OCI-LY1 (cell line): ENCODE results near the gene KRTAP10-6.
"Not testable (repeated sequence)": the region's sequence is repeated elsewhere in the genome, so short reads cannot be mapped to it uniquely, and the experiment has no call there.

ENCODE experiments used
- H2AFZ ChIP-seq: fragments of 200-600 bp; sonication (generic), shearing (Covaris generic); 2 replicates; pipeline ENCODE4 v1.6.0; 2014; ENCODE audit warnings: antibody characterized with exemption, mild to moderate bottlenecking, low read length
- H3F3A ChIP-seq: fragments of 200-600 bp; sonication (generic), shearing (Covaris generic); 2 replicates; pipeline ENCODE4 v1.6.0; 2014; ENCODE audit warnings: mild to moderate bottlenecking, antibody characterized with exemption, low read length, moderate library complexity; ENCODE audit not compliant: insufficient read depth
- H3K27ac ChIP-seq: fragments of 200-600 bp; sonication (generic); 2 replicates; pipeline ENCODE4 v1.5.1; 2014; ENCODE audit warnings: low read length, mixed run types, mild to moderate bottlenecking, low read depth; ENCODE audit not compliant: poor library complexity, severe bottlenecking
- H3K27me3 ChIP-seq: fragments of 200-600 bp; sonication (generic); 2 replicates; pipeline ENCODE4 v1.6.0; 2014; ENCODE audit warnings: antibody characterized with exemption, mild to moderate bottlenecking, low read length, moderate library complexity; ENCODE audit not compliant: insufficient read depth
- H3K36me3 ChIP-seq: fragments of 200-600 bp; sonication (generic); 2 replicates; pipeline ENCODE4 v1.6.1; 2014; ENCODE audit warnings: mild to moderate bottlenecking, antibody characterized with exemption, low read length, moderate library complexity, mixed read lengths; ENCODE audit not compliant: insufficient read depth
- H3K4me1 ChIP-seq: fragments of 200-600 bp; sonication (generic); 2 replicates; pipeline ENCODE4 v1.5.1; 2014; ENCODE audit warnings: mild to moderate bottlenecking, low read length, moderate library complexity; ENCODE audit not compliant: insufficient read depth, severe bottlenecking
- H3K4me2 ChIP-seq: fragments of 200-600 bp; sonication (generic), shearing (Covaris generic); 2 replicates; pipeline ENCODE4 v1.6.1; 2014; ENCODE audit warnings: low read length
- H3K4me3 ChIP-seq: fragments of 200-600 bp; sonication (generic); 2 replicates; pipeline ENCODE4 v1.5.1; 2014; ENCODE audit warnings: low read length, low read depth, mild to moderate bottlenecking, mixed read lengths; ENCODE audit not compliant: poor library complexity, severe bottlenecking
- H3K79me2 ChIP-seq: fragments of 200-600 bp; shearing (Covaris generic); 2 replicates; pipeline ENCODE4 v1.6.1; 2016; ENCODE audit warnings: mixed run types, low read length, mixed read lengths; ENCODE audit not compliant: insufficient read depth
- H3K9ac ChIP-seq: fragments of 200-600 bp; sonication (generic), shearing (Covaris generic); 2 replicates; pipeline ENCODE4 v1.6.1; 2014; ENCODE audit warnings: mild to moderate bottlenecking, low read length, mixed read lengths
- H3K9me2 ChIP-seq: fragments of 200-600 bp; sonication (generic), shearing (Covaris generic); 2 replicates; pipeline ENCODE4 v1.6.1; 2014; ENCODE audit warnings: low read depth, mild to moderate bottlenecking, low read length, mixed read lengths
- H3K9me3 ChIP-seq: fragments of 200-600 bp; shearing (Covaris generic); 2 replicates; pipeline ENCODE4 v1.6.1; 2014; ENCODE audit warnings: low read length, mixed read lengths
- H4K20me1 ChIP-seq: fragments of 200-600 bp; sonication (generic), shearing (Covaris generic); 2 replicates; pipeline ENCODE4 v1.6.0; 2016; ENCODE audit warnings: mild to moderate bottlenecking, low read length; ENCODE audit not compliant: insufficient read depth
- CTCF ChIP-seq: fragments of 200-600 bp; sonication (generic), shearing (Covaris generic); IDR thresholded peaks from 2 replicates; pipeline ENCODE4 v1.5.1; 2017; ENCODE audit warnings: mild to moderate bottlenecking, antibody characterized with exemption, low read length, moderate library complexity, mixed read lengths
- EZH2 ChIP-seq: fragments of 200-600 bp; sonication (generic), shearing (Covaris generic); IDR thresholded peaks from 2 replicates; pipeline ENCODE4 v1.8.0; 2017; ENCODE audit warnings: borderline replicate concordance, mixed run types, mild to moderate bottlenecking, antibody characterized with exemption, low read length, moderate library complexity, mixed read lengths

KRTAP10-6 gene

GRCh38 chr21:44582055-44582454 is 10.2 kb downstream of the KRTAP10-6 start:
- Histone ChIP-seq H3K9me2 (no peaks in the 10 kb centered on the region), H3K4me1 (no peaks in the 10 kb centered on the region), H3K79me2 (no peaks in the 10 kb centered on the region), H3K9me3 (peaks cover 4% of the 10 kb centered on the region; the same call in 1 of the 2 replicates), H3K4me2 (no peak overlapping the region), H4K20me1 (no peaks in the 10 kb centered on the region), H3K36me3 (no peaks in the 10 kb centered on the region; the same call in 1 of the 2 replicates), H3K4me3 (no peak overlapping the region), H3K27ac (no peak overlapping the region), H2AFZ (no peak overlapping the region), H3K27me3 (no peaks in the 10 kb centered on the region; the same call in 1 of the 2 replicates), H3K9ac (no peak overlapping the region), H3F3A (no peaks in the 10 kb centered on the region)
- TF ChIP-seq CTCF (no peak), EZH2 (no peak)

GRCh38 chr21:44581158-44581557 is 11.1 kb downstream of the KRTAP10-6 start:
- Histone ChIP-seq H3K9me2 (no peaks in the 10 kb centered on the region), H3K4me2 (no peak overlapping the region), H3K4me1 (no peaks in the 10 kb centered on the region), H3K4me3 (no peak overlapping the region), H3K9me3 (peaks cover 4% of the 10 kb centered on the region; the same call in 1 of the 2 replicates), H4K20me1 (no peaks in the 10 kb centered on the region), H3K79me2 (no peaks in the 10 kb centered on the region), H3K36me3 (no peaks in the 10 kb centered on the region; the same call in 1 of the 2 replicates), H3F3A (no peaks in the 10 kb centered on the region), H2AFZ (no peak overlapping the region), H3K27me3 (no peaks in the 10 kb centered on the region; the same call in 1 of the 2 replicates), H3K9ac (no peak overlapping the region), H3K27ac (no peak overlapping the region)
- TF ChIP-seq EZH2: no peak
- no peak for TF ChIP-seq CTCF

DNA sequence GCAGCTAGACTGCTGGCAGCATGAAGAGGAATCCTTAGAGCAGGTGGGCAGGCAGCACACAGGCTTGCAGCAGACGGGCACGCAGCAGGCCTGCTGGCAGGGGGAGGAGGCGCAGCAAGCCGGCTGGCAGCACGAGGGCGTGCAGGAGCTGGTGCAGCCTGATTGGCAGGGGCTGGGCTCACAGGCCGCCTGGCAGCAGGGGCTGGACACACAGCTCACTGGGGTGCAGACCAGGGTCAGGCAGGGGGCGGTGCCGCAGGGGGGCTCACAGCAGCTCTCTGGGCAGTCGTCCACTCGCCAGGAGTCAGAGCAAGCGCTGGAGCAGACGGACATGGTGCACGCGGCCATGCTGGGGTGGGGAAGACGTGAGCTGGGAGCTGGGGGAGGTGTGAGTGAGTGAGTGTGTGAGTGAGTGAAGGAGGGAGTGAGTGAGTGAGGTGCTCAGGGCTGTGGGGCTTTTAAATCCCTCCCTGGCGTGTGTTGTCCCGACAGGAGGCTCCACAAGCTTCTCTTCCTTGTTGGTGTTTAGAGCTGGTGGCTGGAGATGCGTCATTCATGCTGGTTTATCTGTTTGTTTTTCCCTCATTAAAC is 12.0 kb downstream of the KRTAP10-6 start, which contains the start of gene KRTAP10-5:
TSS of gene KRTAP10-5 (minus strand) at position 374 of the 591 bp plus-strand sequence. CDS start at position 348, 26 bp downstream.
- H3K79me2 ChIP-seq, H4K20me1 ChIP-seq, H3K4me2 ChIP-seq, H3K9me3 ChIP-seq, H3K4me3 ChIP-seq, H3K4me1 ChIP-seq, H3F3A ChIP-seq, H3K27ac ChIP-seq, H3K27me3 ChIP-seq, H3K9ac ChIP-seq, H3K9me2 ChIP-seq, H3K36me3 ChIP-seq, H2AFZ ChIP-seq: not testable (repeated sequence)

GRCh38 chr21:44579833-44580144 is 12.5 kb downstream of the KRTAP10-6 start:
- Histone ChIP-seq H3K9me2 (no peaks in the 10 kb centered on the region), H3K4me1 (no peaks in the 10 kb centered on the region), H3K9me3 (peaks cover 4% of the 10 kb centered on the region; the same call in 1 of the 2 replicates), H3K4me3 (no peak overlapping the region), H3K79me2 (no peaks in the 10 kb centered on the region), H3F3A (no peaks in the 10 kb centered on the region), H3K4me2 (no peak overlapping the region), H3K36me3 (no peaks in the 10 kb centered on the region; the same call in 1 of the 2 replicates), H2AFZ (no peak overlapping the region), H4K20me1 (no peaks in the 10 kb centered on the region), H3K27ac (no peak overlapping the region), H3K9ac (no peak overlapping the region), H3K27me3 (no peaks in the 10 kb centered on the region; the same call in 1 of the 2 replicates)
- TF ChIP-seq EZH2: no peak
- no peak for TF ChIP-seq CTCF
